Effector memory CD8-positive, alpha-beta T cell (primary cell): ENCODE results near the gene ACADSB.

ENCODE experiments used
- ATAC-seq: fragments of 150-1000 bp; cut with Tn5 transposase; replicated peaks from 2 replicates; pipeline ENCODE4 v1.10.0; 2021; ENCODE audit warnings: mild to moderate bottlenecking, moderate library complexity
- DNase-seq, 3 experiments: peaks; one replicate each; pipeline ENCODE4 v3.0.0; 2021
- H3K27ac Mint-ChIP-seq, 2 donors: one replicate each; pipeline ENCODE4 v1.8.0; 2022; ENCODE audit warnings: mild to moderate bottlenecking in 2 of 2, mixed read lengths in 2 of 2, moderate library complexity in 2 of 2
- H3K27me3 Mint-ChIP-seq, 2 donors: one replicate each; pipeline ENCODE4 v1.8.0; 2022; ENCODE audit warnings: mixed read lengths in 2 of 2
- H3K36me3 Mint-ChIP-seq: one replicate; pipeline ENCODE4 v1.8.0; 2022; ENCODE audit warnings: mild to moderate bottlenecking, moderate library complexity, mixed read lengths; ENCODE audit not compliant: insufficient read depth
- H3K4me1 Mint-ChIP-seq, 2 donors: one replicate each; pipeline ENCODE4 v1.8.0; 2022; ENCODE audit warnings: low read depth in 2 of 2, mixed read lengths in 2 of 2
- H3K4me3 Mint-ChIP-seq, 2 donors: one replicate each; pipeline ENCODE4 v1.8.0; 2022; ENCODE audit warnings: mild to moderate bottlenecking in 2 of 2, mixed read lengths in 2 of 2, moderate library complexity in 2 of 2
- H3K9me3 Mint-ChIP-seq, 2 donors: one replicate each; pipeline ENCODE4 v1.8.0; 2022; ENCODE audit warnings: mixed read lengths in 2 of 2
- total RNA-seq, 9 experiments: gene quantifications; one replicate each; lab custom pipeline; 2026; lab: John Stamatoyannopoulos, UW

The ACADSB gene
- total RNA-seq: 22.2 to 62.6 (median 39.6) reads per million in 9 experiments

DNA sequence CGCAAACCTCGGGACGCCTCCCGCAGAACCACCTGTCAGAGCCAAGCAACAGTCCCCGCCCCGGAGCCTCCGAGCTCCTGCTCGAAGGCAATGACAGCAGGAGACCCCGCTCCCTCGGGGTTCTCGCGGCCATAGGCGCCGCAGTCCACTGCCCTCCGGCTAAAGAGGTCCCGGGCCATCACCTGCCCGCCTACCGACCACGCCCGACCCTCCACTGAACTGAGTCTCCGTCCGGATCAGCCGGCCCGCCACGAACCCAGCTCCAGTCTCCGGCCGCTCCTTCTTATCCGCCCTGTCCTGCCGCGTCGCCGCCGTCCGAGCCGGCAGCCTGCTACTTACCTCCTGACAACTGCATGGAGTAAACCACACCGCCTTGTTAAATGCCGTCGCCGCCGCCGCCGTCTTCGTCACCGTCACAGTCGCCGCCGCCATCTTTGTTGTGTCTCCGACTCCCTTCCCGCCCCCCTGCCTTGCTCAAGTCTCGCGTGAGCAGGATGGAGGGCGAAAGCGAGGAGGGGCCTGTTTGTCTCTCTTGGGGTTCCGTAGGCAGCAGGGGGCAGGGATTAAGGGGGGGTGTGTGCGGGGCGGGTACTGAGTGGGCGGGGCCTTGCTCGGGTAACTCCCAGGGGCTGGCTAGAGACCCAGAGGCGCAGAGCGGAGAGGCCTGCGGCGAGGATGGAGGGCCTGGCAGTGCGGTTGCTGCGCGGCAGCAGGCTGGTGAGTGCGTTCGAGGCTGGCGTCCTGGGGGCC is at the start of gene ACADSB, which contains the start of gene IKZF5:
Gene ACADSB (plus strand): TSS at position 652 of the 750 bp plus-strand sequence. CDS start 24 bp downstream, at position 676.
Gene IKZF5 (minus strand): TSS at position 441 of the 750 bp plus-strand sequence. CDS start 10,170 bp downstream, outside the sequence.
- H3K4me3 Mint-ChIP-seq: peak within 1 kb of the TSS; percentile 97 to 98
- H3K4me1 Mint-ChIP-seq: peaks cover 27 to 53% of the 10 kb centered on the region in 2 donors
- H3K27me3 Mint-ChIP-seq: no peaks in the 10 kb centered on the region
- DNase-seq: peak; percentile 94 to 97 (median 94)
- peak within 1 kb of the TSS; percentile 99 for H3K27ac Mint-ChIP-seq
- ATAC-seq: peak; percentile 85
- H3K9me3 Mint-ChIP-seq: no peaks in the 10 kb centered on the region
- H3K36me3 Mint-ChIP-seq: peaks cover 20% of the 10 kb centered on the region

- H3K4me1 Mint-ChIP-seq: no peaks in the 10 kb centered on the region
- no peaks in the 10 kb centered on the region for H3K36me3 Mint-ChIP-seq
- peaks cover 0 to 16% of the 10 kb centered on the region in 2 donors for H3K9me3 Mint-ChIP-seq
- H3K27me3 Mint-ChIP-seq: peaks cover 25 to 50% of the 10 kb centered on the region in 2 donors
- H3K27ac Mint-ChIP-seq: no peak overlapping the region
- DNase-seq: no peak
- no peak for ATAC-seq
- H3K4me3 Mint-ChIP-seq: no peak overlapping the region
Observed at GRCh38 chr10:122962405-122962804, 46.4 kb upstream of the ACADSB start.

GRCh38 chr10:122966879-122967278 is 41.9 kb upstream of the ACADSB start:
- H3K4me1 Mint-ChIP-seq: no peaks in the 10 kb centered on the region
- H3K27ac Mint-ChIP-seq: no peak overlapping the region
- H3K4me3 Mint-ChIP-seq: no peak overlapping the region
- peaks cover 0 to 30% of the 10 kb centered on the region in 2 donors for H3K9me3 Mint-ChIP-seq
- DNase-seq: no peak
- H3K36me3 Mint-ChIP-seq: no peaks in the 10 kb centered on the region
- ATAC-seq: no peak
- peaks cover 27 to 75% of the 10 kb centered on the region in 2 donors for H3K27me3 Mint-ChIP-seq

DNA sequence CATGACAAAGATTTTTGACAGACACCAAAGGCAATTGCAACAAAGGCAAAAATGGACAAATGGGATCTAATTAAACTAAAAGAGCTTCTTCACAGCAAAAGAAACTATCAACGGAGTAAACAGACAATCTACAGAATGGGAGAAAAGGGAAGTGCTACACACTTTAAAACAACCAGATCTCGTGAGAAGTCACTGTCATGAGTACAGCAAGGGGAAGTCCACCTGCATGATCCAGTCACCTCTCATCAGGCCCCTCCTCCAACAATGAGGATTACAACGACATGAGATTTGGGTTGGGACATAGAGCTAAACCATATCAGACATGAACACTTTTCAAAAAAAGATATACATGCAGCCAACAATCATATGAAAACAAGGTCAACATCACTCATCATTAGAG is 40.1 kb upstream of the ACADSB start:
- peaks cover 0 to 30% of the 10 kb centered on the region in 2 donors for H3K9me3 Mint-ChIP-seq
- peaks cover 25 to 63% of the 10 kb centered on the region in 2 donors for H3K27me3 Mint-ChIP-seq
- H3K4me3 Mint-ChIP-seq: no peak overlapping the region
- no peaks in the 10 kb centered on the region for H3K4me1 Mint-ChIP-seq
- no peaks in the 10 kb centered on the region for H3K36me3 Mint-ChIP-seq
- DNase-seq: no peak
- no peak overlapping the region for H3K27ac Mint-ChIP-seq
- ATAC-seq: no peak

- no peaks in the 10 kb centered on the region for H3K9me3 Mint-ChIP-seq
- no peak overlapping the region for H3K27ac Mint-ChIP-seq
- peaks cover 9 to 27% of the 10 kb centered on the region in 2 donors for H3K27me3 Mint-ChIP-seq
- no peak overlapping the region for H3K4me3 Mint-ChIP-seq
- DNase-seq (no peak), ATAC-seq (no peak)
- H3K36me3 Mint-ChIP-seq: peaks cover 5% of the 10 kb centered on the region
- no peaks in the 10 kb centered on the region for H3K4me1 Mint-ChIP-seq
Observed at GRCh38 chr10:122974023-122974422, 34.8 kb upstream of the ACADSB start.

DNA sequence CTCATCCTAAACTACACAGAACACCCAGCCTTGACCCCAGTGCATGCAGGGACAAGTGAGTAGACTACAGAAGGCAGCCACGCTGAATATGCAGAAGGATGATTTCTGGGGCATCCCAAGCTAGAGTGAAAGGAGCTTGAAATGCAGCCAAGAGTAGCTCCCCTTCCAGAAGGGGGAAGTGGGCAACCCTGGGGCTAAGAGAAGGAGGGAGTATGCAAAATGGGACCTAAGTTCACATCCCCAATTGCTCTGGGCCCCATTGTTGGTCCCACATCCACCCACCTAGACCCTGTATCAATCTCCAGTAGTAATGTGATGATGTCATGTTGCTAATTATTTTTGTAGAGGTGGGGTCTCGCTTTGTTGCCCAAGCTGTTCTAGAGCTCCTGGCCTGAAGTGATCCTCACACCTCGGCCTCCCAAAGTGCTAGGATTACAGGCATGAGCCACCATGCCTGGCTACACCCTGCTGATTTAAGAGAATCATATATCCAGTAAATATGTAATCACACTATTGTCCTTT is 34.2 kb upstream of the ACADSB start:
- no peak overlapping the region for H3K4me3 Mint-ChIP-seq
- H3K27ac Mint-ChIP-seq: no peak overlapping the region

DNA sequence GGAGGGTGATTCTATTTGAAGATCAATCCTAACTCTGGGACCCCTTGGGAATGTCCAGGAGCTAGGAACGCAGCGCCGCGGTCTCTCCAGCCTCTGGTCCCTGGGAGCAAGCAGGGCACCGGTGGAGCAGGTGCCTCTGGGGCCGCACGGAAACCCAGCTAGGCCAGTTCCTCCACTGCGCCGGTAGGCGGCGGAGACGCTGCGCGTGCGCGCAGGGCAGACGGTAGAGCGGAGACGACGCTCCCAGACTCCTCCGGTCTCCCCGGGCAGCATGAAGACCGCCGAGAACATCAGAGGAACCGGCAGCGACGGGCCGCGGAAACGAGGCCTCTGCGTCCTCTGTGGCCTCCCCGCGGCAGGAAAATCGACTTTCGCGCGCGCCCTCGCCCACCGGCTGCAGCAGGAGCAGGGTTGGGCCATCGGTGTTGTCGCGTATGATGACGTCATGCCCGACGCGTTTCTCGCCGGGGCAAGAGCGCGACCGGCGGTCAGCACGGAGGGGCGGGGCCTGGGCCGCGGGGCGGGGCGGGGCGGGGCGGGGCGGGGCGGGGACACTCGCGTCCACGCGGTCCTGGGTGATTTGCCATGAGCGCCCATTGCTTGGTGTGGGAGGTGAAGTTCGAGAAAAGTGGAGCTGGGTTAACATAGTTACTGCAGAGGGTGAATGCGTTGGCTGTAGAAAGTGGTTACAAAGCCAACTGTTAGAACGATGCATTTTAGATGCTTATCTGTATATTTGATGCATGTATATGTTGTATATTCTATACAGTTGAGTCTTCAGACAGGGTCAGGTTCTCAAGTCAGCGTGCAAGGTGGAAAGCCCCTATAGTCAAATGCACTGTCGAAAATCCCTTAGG is 28.4 kb upstream of the ACADSB start, which contains the start of gene PSTK:
Gene PSTK (plus strand): TSS at position 193 of the 857 bp plus-strand sequence. CDS start 79 bp downstream, at position 272.
- Mint-ChIP-seq H3K9me3 (no peaks in the 10 kb centered on the region), H3K36me3 (peaks cover 25% of the 10 kb centered on the region), H3K27ac (peak within 1 kb of the TSS; percentile 97), H3K4me1 (peaks cover 8 to 19% of the 10 kb centered on the region in 2 donors), H3K4me3 (peak within 1 kb of the TSS; percentile 90 to 92), H3K27me3 (no peaks in the 10 kb centered on the region)
- DNase-seq (peak; percentile 84 to 86 (median 85)), ATAC-seq (peak; percentile 93)

More for the DNA sequence above, 34.2 kb upstream of the ACADSB start:
- H3K4me1 Mint-ChIP-seq: no peaks in the 10 kb centered on the region
- H3K27me3 Mint-ChIP-seq: peaks cover 9 to 26% of the 10 kb centered on the region in 2 donors
- DNase-seq (no peak), ATAC-seq (no peak)
- H3K9me3 Mint-ChIP-seq: no peaks in the 10 kb centered on the region
- H3K36me3 Mint-ChIP-seq: peaks cover 5% of the 10 kb centered on the region

GRCh38 chr10:122981066-122981464 is 27.7 kb upstream of the ACADSB start:
- Mint-ChIP-seq H3K27ac (peak overlapping the region; percentile 97), H3K27me3 (no peaks in the 10 kb centered on the region)
- ATAC-seq: no peak

DNA sequence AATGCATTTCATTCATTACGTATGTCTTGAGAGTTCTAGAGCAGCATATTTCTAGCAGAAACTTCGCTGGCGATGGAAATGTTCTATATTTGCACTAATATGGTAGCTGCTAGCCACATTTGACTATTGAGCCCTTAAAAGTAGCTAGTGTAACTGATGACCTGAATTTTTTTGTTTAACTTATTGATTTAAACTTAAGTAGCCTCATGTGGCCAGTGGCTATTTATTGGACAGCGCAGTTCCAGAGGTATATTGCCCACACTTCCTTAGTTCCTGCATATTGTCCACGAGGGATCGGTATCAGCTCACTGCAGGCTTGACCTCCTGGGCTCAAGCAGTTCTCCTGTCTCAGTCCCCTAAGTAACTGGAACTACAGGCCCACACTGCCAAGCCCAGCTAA is 24.9 kb upstream of the ACADSB start:
- no peak for ATAC-seq
- Mint-ChIP-seq H3K36me3 (peaks cover 23% of the 10 kb centered on the region), H3K4me3 (no peak overlapping the region), H3K4me1 (peaks cover 8 to 19% of the 10 kb centered on the region in 2 donors), H3K9me3 (no peaks in the 10 kb centered on the region), H3K27me3 (no peaks in the 10 kb centered on the region), H3K27ac (no peak overlapping the region)
- no peak for DNase-seq

More at GRCh38 chr10:122981066-122981464, 27.7 kb upstream of the ACADSB start:
- Mint-ChIP-seq H3K9me3 (no peaks in the 10 kb centered on the region), H3K4me1 (peaks cover 8 to 19% of the 10 kb centered on the region in 2 donors), H3K4me3 (peak overlapping the region; percentile 90 to 92), H3K36me3 (peaks cover 26% of the 10 kb centered on the region)
- no peak for DNase-seq

DNA sequence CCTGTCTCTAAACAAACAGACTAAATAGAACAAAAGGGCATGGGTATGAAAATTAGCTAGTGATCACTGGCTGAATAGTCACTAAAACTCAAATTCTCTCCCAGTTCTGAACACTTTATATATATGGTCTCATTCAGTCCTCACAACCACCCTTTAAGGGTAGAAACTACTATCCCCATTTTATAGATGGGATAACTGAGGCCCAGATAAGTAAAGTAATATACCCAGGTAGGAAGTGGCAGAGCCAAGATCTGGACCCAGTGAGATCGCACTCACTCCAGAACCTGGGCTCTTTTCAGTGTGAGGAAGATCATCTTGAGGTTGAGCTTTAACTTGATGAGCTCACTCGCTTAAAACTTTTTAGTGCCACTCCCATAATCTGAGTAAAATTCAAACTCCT is 24.1 kb upstream of the ACADSB start:
- no peak overlapping the region for H3K4me3 Mint-ChIP-seq
- peak overlapping the region in 1 of 2 donors; percentile 18 for H3K27ac Mint-ChIP-seq
- H3K36me3 Mint-ChIP-seq: peaks cover 27% of the 10 kb centered on the region
- H3K9me3 Mint-ChIP-seq: no peaks in the 10 kb centered on the region
- peaks cover 8 to 19% of the 10 kb centered on the region in 2 donors for H3K4me1 Mint-ChIP-seq
- DNase-seq (no peak), ATAC-seq (no peak)
- H3K27me3 Mint-ChIP-seq: no peaks in the 10 kb centered on the region

- Mint-ChIP-seq H3K36me3 (peaks cover 24% of the 10 kb centered on the region), H3K9me3 (no peaks in the 10 kb centered on the region), H3K4me3 (no peak overlapping the region), H3K27ac (no peak overlapping the region), H3K27me3 (no peaks in the 10 kb centered on the region), H3K4me1 (peaks cover 0 to 6% of the 10 kb centered on the region in 2 donors)
- DNase-seq (no peak), ATAC-seq (no peak)
Observed at GRCh38 chr10:122986335-122986734, 22.5 kb upstream of the ACADSB start.

- H3K4me1 Mint-ChIP-seq: no peaks in the 10 kb centered on the region
- H3K27me3 Mint-ChIP-seq: no peaks in the 10 kb centered on the region
- DNase-seq (no peak), ATAC-seq (no peak)
- peak overlapping the region in 1 of 2 donors; percentile 19 for H3K27ac Mint-ChIP-seq
- H3K9me3 Mint-ChIP-seq: no peaks in the 10 kb centered on the region
- no peak overlapping the region for H3K4me3 Mint-ChIP-seq
- H3K36me3 Mint-ChIP-seq: peaks cover 39% of the 10 kb centered on the region
Observed at GRCh38 chr10:122988501-122988900, 20.3 kb upstream of the ACADSB start.

DNA sequence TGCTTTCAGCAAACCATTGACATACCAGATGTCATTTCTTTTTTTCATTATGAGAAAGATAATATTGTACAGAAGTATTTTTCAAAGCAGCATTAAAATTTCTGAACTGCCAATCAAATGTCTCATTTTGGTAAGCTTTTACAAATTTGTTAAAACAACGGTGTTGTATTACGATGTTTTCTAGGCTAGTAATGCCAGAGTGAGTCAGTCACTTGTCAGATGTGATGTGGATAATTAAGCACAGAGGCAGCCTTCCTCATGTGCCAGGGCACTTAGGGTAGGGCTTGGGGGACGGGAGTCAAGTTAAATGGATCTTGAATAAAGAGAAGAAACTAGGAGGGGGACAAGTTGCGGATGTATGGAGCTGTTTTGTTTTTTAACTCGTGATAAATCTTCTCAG is 18.5 kb upstream of the ACADSB start:
- peak overlapping the region; percentile 69 to 70 for H3K27ac Mint-ChIP-seq
- H3K27me3 Mint-ChIP-seq: no peaks in the 10 kb centered on the region
- no peak for DNase-seq
- H3K9me3 Mint-ChIP-seq: no peaks in the 10 kb centered on the region
- ATAC-seq: no peak
- H3K36me3 Mint-ChIP-seq: peaks cover 52% of the 10 kb centered on the region
- H3K4me3 Mint-ChIP-seq: no peak overlapping the region
- H3K4me1 Mint-ChIP-seq: peaks cover 0 to 2% of the 10 kb centered on the region in 2 donors
